Measurements from ENCODE around the gene TTC21A. TPM values are rescaled to one million over a fixed set of nuclear protein-coding genes. Genes with fewer than 3 reads are reported as not detected.

TTC21A gene
- total RNA-seq, 1 experiment from 2014 or later = 7.7 TPM

GRCh38 chr3:39130693-39131265 lies 23.3 kb downstream of the TTC21A start:
- Histone ChIP-seq H3K27me3 (ENCODE audit: control insufficient read depth, insufficient read depth, low read length) (no peaks in the 10 kb centered on the region), H3K4me3 (ENCODE audit: low read depth in 2 of 2, low read length in 2 of 2) (no peak overlapping the region), H3K4me1 (ENCODE audit: control insufficient read depth, insufficient read depth, low read length) (peaks cover 3% of the 10 kb centered on the region; the same call in 1 of the 2 replicates), H3K9me3 (ENCODE audit: control insufficient read depth, insufficient read depth, low read depth, low read length) (no peaks in the 10 kb centered on the region), H3K27ac (ENCODE audit: low read length) (no peak overlapping the region), H3K36me3 (ENCODE audit: control insufficient read depth, insufficient read depth, low read length) (no peaks in the 10 kb centered on the region)
- TF ChIP-seq CTCF (IDR thresholded peaks at IDR 0.05) (no peak), REST (IDR thresholded peaks at IDR 0.05; ENCODE audit: insufficient read depth in 1 of 2, low read depth in 2 of 2, low read length in 1 of 2) (no peak), POLR2AphosphoS5 (IDR thresholded peaks at IDR 0.05; ENCODE audit: low read depth, low read length) (no peak), SIN3A (IDR thresholded peaks at IDR 0.05; ENCODE audit: borderline replicate concordance, insufficient read depth, low read depth, low read length) (no peak), TCF7L2 (IDR thresholded peaks at IDR 0.05; ENCODE audit: low read depth, low read length) (no peak)
- ChIA-PET CTCF (no interaction called here), POLR2A (no interaction called here)
- intact Hi-C loops (cut with micrococcal nuclease; ENCODE audit: unreplicated experiment) = no loop called here
- ATAC-seq (no peak), DNase-seq (ENCODE audit: low read depth, low spot score) (no peak)
- in situ Hi-C loops (cut with HindIII; ENCODE audit: low pct_unique_long_range_greater_than_20kb, low sequenced_read_pairs) = no loop called here
- BruUV-seq (replicated peaks) = no TSS peak

GRCh38 chr3:39132096-39133092 lies 24.9 kb downstream of the TTC21A start:
- DNase-seq (ENCODE audit: low read depth, low spot score) (no peak), ATAC-seq (no peak)
- Histone ChIP-seq H3K4me1 (ENCODE audit: control insufficient read depth, insufficient read depth, low read length) (no peaks in the 10 kb centered on the region), H3K9me3 (ENCODE audit: control insufficient read depth, insufficient read depth, low read depth, low read length) (no peaks in the 10 kb centered on the region), H3K36me3 (ENCODE audit: control insufficient read depth, insufficient read depth, low read length) (no peaks in the 10 kb centered on the region), H3K27ac (ENCODE audit: low read length) (no peak overlapping the region), H3K4me3 (ENCODE audit: low read depth in 2 of 2, low read length in 2 of 2) (no peak overlapping the region), H3K27me3 (ENCODE audit: control insufficient read depth, insufficient read depth, low read length) (no peaks in the 10 kb centered on the region)
- intact Hi-C loops (cut with micrococcal nuclease; ENCODE audit: unreplicated experiment) (no loop called here), in situ Hi-C loops (cut with HindIII; ENCODE audit: low pct_unique_long_range_greater_than_20kb, low sequenced_read_pairs) (no loop called here)
- ChIA-PET CTCF (interaction anchor here (0.6 kb wide), 1 partner anchor 61 kb away, joined by 5 read pairs; no protein-coding TSS in a partner anchor), POLR2A (no interaction called here)
- BruUV-seq (replicated peaks) = no TSS peak
- no peak for TF ChIP-seq CTCF (IDR thresholded peaks at IDR 0.05)
- TF ChIP-seq REST (IDR thresholded peaks at IDR 0.05; ENCODE audit: insufficient read depth in 1 of 2, low read depth in 2 of 2, low read length in 1 of 2) = no peak
- no peak for TF ChIP-seq SIN3A (IDR thresholded peaks at IDR 0.05; ENCODE audit: borderline replicate concordance, insufficient read depth, low read depth, low read length)
- no peak for TF ChIP-seq POLR2AphosphoS5 (IDR thresholded peaks at IDR 0.05; ENCODE audit: low read depth, low read length)
- TF ChIP-seq TCF7L2 (IDR thresholded peaks at IDR 0.05; ENCODE audit: low read depth, low read length) = no peak

Data from Panc1 (cell line).